Epithelial cell of esophagus (primary cell): ENCODE results near the gene JAZF1.

Experiments used
- DNase-seq: peaks from one replicate; pipeline ENCODE4 v3.0.0; 2010; ENCODE audit warnings: low read depth
- H3K4me3 ChIP-seq: 2 replicates; pipeline ENCODE4 v1.5.1; 2011; ENCODE audit warnings: mild to moderate bottlenecking, low read length, control low read depth
- CTCF ChIP-seq: IDR thresholded peaks from 2 replicates; pipeline ENCODE4 v1.5.1; 2011; ENCODE audit warnings: low read depth, mild to moderate bottlenecking, low read length, control low read depth, inconsistent platforms; ENCODE audit not compliant: insufficient read depth; ENCODE audit errors: missing control alignments

The JAZF1 gene

GRCh38 chr7:28181416-28181815 lies 821 bp upstream of the JAZF1 start:
- TF ChIP-seq CTCF: no peak
- no peak for DNase-seq
- H3K4me3 ChIP-seq: no peak overlapping the region

- DNase-seq: no peak
- no peak for TF ChIP-seq CTCF
- H3K4me3 ChIP-seq: peak overlapping the region; percentile 67
Measured at GRCh38 chr7:28180031-28180363, 598 bp downstream of the JAZF1 start.

GRCh38 chr7:28179120-28180030 lies 1.2 kb downstream of the JAZF1 start:
- TF ChIP-seq CTCF: no peak
- DNase-seq: peak; percentile 77
- peak overlapping the region; percentile 46 for H3K4me3 ChIP-seq

GRCh38 chr7:28178599-28178998 lies 2.0 kb downstream of the JAZF1 start:
- peak; percentile 46 for DNase-seq

GRCh38 chr7:28177836-28178235 lies 2.8 kb downstream of the JAZF1 start:
- H3K4me3 ChIP-seq: no peak overlapping the region
- TF ChIP-seq CTCF: no peak
- DNase-seq: no peak

More at GRCh38 chr7:28178599-28178998, 2.0 kb downstream of the JAZF1 start:
- peak overlapping the region; percentile 46 for H3K4me3 ChIP-seq
- TF ChIP-seq CTCF: no peak

- TF ChIP-seq CTCF: no peak
- no peak overlapping the region for H3K4me3 ChIP-seq
- no peak for DNase-seq
Measured at GRCh38 chr7:28176645-28177044, 4.0 kb downstream of the JAZF1 start.

GRCh38 chr7:28176174-28176573 lies 4.4 kb downstream of the JAZF1 start:
- H3K4me3 ChIP-seq: no peak overlapping the region
- DNase-seq: no peak

More at GRCh38 chr7:28176174-28176573, 4.4 kb downstream of the JAZF1 start:
- TF ChIP-seq CTCF: no peak
